Right ventricle myocardium superior (tissue), 1 donor: ENCODE measurements around the gene LOXL3. TPM values are rescaled to one million over a fixed set of nuclear protein-coding genes. Genes with fewer than 3 reads are reported as not detected.
"Not testable (repeated sequence)": the region's sequence is repeated elsewhere in the genome, so short reads cannot be mapped to it uniquely, and the experiment has no call there.

Experiments used
- ATAC-seq: fragments of 200-7000 bp; cut with Tn5 transposase; one replicate; pipeline ENCODE4 v1.9.1; 2020; ENCODE audit warnings: mild to moderate bottlenecking; ENCODE audit not compliant: poor library complexity
- DNase-seq: peaks from one replicate; pipeline ENCODE4 v3.0.0-alpha.2; 2020
- intact Hi-C: fragments of 100-400 bp; cut with DNase I; formaldehyde crosslinking; loops from one replicate; pipeline ENCODE4 v1.11.2; 2022
- total RNA-seq: library from RNA; stranded (reverse); fragmentation: NEBNext Ultra II Directional; extraction: Animal tissue kit (Norgen Biotek cat#: 25700); gene quantifications from one replicate; pipeline ENCODE4 v1.2.1, GENCODE V29; 2021
- donor health status: DM: no; HTN: yes; CAD: no; lungs with severe emphysema.

The LOXL3 gene
- total RNA-seq, 1 donor from 2014 or later = 3.6 TPM

DNA sequence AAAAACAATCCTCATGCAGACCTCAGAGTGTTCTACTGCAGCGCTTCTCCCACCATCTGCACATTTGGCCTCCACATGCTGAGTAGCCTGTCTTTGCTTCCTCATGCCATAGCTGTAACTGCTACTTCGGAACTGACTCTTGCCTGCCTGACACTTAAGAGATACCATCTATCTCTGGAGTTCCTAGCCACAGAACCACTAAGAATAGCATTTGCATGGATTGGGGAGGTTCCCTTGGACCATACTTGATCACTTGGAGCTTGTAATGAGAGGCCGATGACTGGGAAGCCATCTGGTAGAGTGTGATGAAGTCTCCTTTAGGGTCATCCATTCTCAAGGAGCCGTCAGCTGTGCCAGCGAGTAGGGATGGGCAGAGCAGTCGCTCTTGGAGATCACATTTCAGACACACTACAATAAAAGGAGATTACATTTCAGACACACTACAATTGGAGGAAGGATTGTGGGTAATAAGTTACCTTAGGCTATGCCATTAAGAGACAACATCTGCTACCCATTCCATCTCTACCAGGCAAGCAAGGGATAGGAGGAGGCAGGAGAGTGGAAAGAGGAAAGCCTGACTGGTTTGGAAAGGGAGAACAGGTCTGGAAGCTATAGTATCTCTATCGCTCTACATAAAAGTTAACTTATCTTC is 22.6 kb upstream of the LOXL3 start:
- intact Hi-C loops = no loop called here
- ATAC-seq (no peak), DNase-seq (no peak)

DNA sequence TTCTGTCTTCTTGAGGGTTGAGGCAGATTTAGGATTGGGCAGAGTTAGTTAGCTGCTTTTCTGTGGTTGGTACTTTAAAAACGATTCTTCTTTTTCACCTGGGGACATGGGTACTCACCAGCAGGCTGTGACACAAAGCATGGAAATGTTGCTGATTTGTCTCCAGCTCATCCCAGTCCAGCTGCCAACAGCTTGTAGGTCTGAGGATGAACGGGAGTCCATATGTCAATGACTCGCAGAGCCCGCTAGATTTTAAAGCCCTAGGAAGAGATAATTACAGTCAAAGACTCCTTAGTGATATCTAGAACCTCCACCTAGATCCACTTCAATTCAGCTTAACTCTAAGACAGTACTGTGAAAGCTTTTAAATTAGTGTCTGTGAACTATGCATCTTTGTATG is 21.6 kb upstream of the LOXL3 start:
- intact Hi-C loops = no loop called here
- ATAC-seq (no peak), DNase-seq (no peak)

DNA sequence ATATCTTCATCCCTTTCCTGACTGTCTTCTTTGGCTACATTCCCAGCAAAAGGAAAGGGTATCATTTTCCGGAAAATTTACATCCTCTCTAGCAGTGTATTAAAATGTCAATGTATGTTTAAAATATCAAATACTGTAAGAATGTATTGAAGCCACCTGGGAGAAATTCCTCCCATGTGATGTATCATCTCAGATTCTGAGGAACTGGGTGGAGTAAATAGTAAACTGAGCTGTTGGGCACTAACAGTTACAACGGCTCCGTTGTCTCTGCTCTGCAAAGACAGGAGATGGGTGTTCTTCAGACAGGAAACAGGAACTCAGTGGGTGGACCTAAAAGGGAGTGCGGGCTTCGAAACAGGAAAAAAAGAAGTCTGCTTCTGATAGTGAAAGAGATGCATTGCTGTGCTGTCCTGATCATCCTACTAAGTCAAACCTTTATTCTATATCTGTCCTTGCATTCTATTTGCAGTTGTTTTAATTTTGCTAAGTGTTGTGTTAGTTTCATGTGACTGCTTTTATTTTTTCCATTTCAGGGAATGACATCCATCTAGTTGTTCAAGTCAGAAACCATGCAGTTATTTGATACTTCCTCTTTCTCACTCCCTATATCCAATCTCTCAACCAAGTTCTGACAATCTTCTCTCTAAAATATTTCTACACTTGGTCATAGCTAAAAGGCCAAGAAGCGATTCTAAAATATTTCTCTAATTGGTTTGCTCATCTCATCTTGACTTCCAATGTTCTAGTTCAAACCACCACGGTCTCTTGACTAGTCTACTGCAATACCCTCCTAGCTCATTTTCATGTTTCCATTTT is 20.2 kb upstream of the LOXL3 start:
- intact Hi-C loops = no loop called here
- DNase-seq = no peak
- peak; percentile 38 for ATAC-seq

DNA sequence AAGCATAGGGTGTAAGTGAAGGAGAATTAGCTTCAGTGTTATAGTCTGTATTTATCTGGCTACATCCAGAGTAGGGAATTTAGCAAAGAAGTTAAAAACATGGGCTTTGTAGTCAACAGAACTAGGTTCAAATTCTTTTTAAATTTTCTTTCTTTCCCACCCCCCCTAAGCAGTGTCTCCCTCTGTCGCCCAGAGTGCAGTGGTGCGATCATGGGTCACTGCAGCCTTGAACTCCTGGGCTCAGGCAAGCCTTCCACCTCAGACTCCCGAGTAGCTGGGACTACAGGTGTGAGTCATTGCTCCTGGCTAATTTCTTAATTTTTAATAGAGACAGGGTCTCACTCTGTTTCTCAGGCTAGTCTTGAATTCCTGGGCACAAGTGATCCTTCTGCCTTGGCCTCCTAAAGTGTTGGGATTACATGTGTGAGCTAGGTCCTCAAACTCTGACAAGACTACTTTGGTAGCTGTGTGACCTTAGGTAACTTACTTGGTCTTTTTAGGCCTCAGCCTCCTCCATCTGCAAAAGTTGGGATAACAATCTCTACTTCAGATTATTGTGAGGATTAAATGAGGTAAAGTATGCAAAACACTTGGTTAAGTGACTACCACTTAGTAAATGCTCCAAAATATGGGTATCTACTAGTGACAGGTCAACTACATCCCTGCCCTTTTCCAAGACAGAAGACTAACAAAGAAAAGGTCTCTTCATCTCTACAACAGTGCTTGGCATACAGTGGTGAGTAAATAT is 18.6 kb upstream of the LOXL3 start:
- DNase-seq (no peak), ATAC-seq (no peak)
- intact Hi-C loops = no loop called here

DNA sequence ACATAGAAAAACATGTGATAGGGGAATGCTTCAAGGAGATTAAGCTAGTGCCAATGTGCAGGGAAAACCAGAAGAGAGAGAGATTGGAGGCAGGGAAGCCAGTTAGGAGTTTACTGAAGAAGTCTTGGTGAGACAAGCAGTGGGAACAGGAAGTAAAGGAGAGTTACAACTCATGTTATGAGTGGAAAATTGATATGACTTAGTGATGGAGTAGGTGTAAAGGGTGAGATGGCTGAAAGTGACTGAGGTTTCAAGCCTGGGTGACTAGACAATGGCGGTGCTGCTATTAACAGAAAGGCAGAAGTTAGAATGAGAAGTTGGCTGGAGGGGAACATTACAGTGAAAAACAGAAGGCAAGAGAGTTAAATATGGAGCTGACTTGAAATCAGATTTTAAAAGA is 17.3 kb upstream of the LOXL3 start:
- intact Hi-C loops = no loop called here
- DNase-seq (no peak), ATAC-seq (no peak)

DNA sequence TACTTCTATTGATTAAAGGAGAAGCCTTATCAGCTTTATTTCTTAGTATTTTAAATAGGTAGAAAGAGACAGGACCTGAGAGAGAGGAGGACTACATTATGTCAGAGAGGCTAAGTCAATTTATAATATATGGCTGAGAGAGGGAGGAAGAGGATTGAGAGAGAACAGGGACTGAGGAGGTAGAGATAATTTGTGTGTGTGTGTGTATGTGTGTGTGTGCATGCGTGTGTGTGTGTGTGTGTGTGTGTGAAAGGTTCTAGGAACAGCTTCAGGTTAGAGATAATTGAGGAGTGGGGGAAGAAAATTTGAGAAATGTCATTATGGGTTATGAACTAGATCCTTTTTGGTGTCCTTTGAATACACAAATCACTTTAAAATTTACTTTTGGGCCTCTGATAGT is 15.9 kb upstream of the LOXL3 start:
- DNase-seq (no peak), ATAC-seq (no peak)
- intact Hi-C loops = no loop called here

DNA sequence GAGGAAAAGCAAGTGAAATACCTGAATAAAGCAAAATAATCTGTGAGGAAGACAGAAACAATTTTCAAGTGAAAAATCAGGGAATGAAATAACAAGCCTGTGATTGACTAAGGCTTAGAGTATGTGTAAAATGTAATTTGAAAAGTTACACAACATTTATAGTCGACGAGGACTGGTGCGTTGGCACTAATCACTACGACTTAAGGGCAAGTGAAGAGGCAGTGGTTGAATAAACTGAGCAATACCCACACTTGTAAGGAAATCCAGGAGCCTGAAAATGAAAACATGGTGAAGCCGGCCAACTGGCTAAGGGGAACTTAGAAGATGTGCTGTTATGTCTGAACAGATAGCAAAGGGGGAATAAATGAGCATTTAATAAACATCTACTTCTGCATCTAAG is 14.1 kb upstream of the LOXL3 start:
- ATAC-seq (no peak), DNase-seq (no peak)
- intact Hi-C loops = no loop called here

DNA sequence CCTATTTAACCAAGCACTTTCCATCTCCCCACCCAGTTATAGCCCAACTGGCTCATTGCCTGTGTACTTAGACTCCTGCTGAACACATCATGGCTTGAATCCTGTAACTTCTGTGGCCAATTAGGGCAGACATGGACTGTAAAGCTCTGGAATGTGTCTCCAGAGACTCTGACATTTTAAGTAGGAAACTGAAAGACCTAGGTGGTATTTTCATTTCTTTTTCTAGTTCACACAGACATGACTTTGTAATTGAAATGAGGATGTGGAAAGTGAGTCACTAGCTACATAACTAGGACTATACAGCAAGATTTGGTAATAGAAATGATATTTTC is 13.0 kb upstream of the LOXL3 start:
- ATAC-seq = no peak
- intact Hi-C loops = no loop called here
- DNase-seq = no peak

DNA sequence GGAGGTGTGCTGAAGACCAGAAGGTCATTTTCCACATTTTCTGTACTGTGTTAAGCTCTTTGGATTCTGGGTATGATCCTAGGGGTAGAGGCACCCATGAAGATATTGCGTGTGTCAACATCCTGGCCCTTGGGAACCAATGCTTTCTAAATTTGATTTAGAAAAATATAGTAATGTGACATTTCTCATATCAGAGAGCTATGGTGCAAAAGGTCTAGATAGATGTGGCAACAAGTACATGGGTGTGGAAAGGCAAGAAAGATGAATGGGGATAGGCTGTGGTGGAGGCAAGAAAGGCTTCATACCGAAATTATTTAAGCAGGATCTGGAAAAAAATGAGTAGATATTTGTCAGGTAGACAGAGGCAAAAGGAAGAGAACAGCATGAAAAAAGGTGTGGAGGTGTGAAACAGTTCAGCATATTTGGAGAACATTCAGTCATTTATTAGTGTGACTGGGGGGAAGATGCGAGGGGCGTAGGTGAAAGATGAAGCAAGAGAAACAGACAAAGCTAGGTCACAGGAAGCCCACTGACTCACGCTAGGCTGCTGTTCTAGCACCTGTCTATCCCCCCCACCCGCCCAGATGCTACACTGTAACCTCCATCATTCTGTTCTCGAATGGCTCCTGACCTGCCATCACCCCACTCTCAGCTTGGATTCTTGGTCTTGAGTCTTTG is 12.5 kb upstream of the LOXL3 start:
- DNase-seq (no peak), ATAC-seq (no peak)
- intact Hi-C loops = no loop called here

DNA sequence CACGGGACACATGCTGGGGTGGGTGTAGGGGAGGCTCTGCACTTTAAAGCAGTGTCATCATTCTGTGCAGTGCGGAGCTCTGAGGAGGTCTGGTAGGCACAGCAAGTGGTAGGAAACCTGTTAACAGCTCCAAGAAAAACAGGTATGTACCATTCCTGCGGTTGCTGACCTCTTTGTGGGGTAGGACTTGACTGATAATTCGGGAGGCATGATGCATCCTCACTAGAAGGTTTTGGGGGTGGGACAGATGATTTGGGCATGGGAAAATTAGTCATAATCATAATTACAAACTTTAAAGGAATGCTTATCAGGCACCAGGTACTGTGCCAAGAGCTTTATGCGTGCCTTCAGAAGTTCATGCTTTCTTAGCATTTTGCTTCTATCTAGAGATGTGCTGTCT is 10.5 kb upstream of the LOXL3 start:
- ATAC-seq (no peak), DNase-seq (no peak)
- intact Hi-C loops = no loop called here

DNA sequence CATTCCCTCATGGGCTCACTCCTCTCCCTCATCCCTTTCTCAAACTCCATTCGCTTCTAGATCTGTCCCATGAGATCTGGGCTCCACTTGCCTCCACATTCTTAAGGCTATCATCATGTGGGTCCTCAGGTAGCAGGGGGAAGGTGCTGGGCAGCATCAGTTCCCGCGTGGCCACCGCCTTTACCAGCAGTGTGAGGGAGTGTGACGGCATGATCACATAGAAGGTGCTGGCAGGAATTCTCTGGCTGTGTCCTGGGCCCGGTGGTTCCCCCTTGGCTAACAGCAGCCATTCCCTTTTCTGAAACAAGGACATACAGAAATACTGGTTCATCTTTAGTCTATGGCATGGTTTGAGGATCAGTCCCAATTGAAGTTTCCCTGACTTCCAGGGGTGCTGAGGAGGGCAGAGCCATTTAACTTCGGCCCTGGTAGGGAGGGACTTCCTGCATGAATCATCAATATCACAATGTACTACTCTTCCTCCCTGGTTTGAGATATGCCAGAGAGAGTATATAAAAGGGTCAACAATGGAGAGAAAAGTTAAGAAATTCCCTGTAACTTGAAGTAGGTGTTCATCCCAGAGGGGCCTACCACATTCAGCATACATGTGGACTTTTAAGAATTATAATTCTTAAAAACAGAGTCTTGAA is 8.5 kb upstream of the LOXL3 start:
- DNase-seq (no peak), ATAC-seq (no peak)
- intact Hi-C loops = no loop called here

DNA sequence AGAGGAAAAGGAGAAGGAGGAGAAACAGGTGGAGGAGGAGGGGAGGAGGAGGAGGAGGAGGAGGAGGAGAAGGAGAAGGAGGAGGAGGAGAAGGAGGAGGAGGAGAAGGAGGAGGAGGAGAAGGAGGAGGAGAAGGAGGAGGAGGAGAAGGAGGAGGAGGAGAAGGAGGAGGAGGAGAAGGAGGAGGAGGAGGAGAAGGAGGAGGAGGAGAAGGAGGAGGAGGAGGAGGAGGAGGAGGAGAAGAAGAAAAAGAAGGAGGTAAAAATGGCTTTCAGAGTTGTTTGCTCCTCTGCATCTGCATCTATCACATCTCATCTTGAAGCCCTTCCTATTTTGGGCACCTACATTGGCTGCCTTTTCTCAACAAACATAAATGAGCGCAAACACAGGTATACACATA is 7.3 kb upstream of the LOXL3 start:
- DNase-seq, ATAC-seq, intact Hi-C loops: not testable (repeated sequence)

DNA sequence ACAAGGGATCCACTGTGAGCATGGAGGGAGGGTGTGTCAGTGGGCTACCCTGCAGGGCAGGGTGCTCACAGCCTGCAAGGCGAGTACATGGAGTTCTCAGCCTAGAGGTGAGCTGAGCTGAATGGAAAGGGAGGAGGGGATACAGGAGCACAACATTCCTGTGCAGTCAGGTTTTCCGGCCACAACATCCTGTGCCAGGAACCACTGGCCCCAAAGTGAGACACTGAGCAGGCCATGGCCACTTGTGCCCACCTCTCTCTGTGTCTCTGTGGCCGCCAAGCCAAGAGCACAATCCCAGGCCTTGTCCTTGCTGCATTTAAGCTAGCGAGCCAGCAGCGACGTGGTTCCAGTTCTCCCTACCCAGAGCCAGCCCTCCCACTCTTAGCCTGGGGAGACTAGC is 6.8 kb upstream of the LOXL3 start:
- intact Hi-C loops = no loop called here
- ATAC-seq (no peak), DNase-seq (no peak)

DNA sequence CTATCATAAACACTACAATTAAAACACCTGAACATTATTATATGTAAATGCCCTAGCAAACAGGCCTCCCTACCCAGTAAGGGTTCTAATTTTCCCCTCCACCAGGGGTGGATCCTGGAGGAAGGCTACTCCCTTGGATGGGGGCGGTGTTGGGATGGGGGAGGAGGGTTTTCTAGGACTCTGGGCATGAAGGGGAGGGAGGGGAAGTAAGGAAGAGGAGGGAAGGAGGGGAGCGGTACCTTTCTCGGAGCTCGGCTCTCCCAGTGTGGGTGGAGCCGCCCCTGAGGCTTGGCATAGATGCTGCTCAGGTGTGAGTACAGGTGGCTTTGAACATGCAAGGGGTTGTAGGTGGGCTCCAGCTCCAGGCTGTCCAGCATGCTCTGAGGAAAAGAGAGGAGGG is 6.2 kb upstream of the LOXL3 start:
- ATAC-seq = no peak
- no peak for DNase-seq
- intact Hi-C loops = no loop called here

DNA sequence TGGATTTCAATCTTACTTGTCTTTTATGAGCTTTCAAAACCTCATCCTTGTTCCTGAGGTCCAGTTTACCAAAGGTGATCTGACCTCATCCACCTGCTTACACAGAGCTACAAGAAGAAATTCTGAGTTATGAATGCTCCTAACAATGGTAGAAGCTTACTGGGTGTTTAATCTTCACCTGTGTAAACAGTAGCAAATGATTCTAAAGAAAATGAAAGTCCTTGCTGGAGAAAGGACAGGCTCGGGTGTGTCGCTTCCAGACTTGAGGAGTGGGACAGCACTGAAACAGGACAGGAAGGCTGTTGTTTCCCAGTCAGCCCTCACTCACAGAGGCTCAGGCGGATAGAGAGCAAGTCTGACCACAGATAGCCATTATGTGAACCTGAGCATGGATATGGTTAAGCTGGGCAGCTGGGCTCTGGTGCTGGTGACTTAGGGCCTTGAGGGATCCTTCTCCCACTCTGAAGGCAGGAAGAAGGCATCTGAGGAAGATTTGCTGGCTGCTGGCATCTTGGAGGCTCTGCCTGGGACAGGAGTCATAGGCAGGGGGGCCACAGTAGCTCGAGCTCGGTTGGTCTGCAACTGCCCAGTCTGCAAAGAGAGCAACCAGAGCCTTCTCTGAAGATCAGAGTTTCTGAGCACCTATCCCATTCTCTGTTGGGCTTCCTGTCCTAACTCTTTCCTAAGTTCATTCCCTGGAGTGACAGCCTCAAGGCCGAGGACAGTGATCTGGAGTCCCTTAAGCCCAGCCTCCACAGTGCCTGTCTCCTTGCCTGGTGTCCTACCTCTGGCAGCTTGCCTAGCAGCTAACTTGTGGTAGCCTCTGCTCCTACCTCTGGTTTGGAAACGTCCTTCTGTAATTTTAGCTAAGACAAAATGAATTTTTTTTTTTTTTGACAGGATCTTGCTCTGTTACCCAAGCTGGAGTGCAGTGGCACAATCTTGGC is 4.8 kb upstream of the LOXL3 start:
- ATAC-seq = no peak
- DNase-seq = no peak
- intact Hi-C loops = no loop called here

DNA sequence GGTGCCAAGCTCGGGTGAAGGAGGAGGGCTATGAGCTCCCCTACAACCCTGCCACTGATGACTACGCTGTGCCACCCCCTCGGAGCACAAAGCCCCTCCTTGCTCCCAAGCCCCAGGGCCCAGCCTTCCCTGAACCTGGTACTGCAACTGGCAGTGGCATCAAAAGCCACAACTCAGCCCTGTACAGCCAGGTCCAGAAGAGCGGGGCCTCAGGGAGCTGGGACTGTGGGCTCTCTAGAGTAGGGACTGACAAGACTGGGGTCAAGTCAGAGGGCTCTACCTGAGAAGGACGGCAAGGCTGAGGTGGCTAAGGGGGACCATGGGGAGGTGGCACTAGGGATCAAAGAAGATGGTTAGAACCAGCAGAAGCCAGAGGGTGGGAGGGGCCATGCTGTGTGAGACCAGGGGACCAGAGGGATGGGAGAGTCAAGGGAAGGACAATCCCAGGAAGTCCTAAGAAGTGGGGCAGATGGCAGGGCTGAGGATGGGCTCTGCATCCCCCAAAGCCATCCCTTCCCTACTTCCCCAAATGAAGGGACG is 3.2 kb upstream of the LOXL3 start:
- DNase-seq (no peak), ATAC-seq (no peak)
- intact Hi-C loops = no loop called here

DNA sequence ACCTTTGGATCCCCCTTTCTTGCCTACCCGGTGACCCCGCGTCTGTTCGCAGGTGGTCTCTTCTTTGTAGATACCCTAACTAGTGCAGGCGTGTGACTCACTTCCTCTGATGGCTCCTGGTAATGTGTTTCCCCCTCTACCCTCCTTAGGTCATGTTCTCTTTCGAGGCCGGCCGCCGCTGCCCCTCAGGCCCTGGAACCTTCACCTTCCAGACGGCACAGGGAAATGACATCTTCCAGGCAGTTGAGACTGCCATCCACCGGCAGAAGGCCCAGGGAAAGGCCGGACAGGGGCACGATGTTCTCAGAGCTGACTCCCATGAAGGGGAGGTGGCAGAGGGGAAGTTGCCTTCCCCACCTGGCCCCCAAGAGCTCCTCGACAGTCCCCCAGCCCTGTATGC is 2.4 kb upstream of the LOXL3 start:
- DNase-seq = no peak
- intact Hi-C loops = no loop called here
- no peak for ATAC-seq

DNA sequence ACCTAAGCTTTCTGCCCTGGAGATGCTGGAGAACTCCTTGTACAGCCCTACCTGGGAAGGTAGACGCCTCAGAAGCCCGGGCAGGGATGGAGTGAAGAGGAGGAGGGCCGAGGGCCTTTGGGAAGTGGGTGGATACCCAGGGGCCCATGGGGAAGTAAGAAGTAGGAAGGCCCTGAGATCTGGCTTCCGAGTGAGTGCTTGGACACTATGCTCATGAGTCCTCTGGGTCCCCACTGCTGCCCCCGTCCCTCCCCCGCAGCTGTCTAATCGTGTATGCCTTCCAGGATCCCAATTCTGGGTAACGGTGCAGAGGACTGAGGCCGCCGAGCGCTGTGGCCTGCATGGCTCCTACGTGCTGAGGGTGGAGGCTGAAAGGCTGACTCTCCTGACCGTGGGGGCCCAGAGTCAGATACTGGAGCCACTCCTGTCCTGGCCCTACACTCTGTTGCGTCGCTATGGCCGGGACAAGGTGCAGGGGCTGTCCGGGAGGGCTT is 1.9 kb upstream of the LOXL3 start:
- DNase-seq = peak; percentile 49

More for the DNA sequence above, 1.9 kb upstream of the LOXL3 start:
- no peak for ATAC-seq
- intact Hi-C loops = no loop called here
